Activated T-helper 1 cell treated with Interleukin-2 at 50 U/mL for 16 hours (primary cell): ENCODE results near the gene FADS1.

Experiments used
- DNase-seq: peaks from one replicate; pipeline ENCODE4 v3.0.0-alpha.2; 2020; ENCODE audit warnings: low read depth

Gene FADS1

GRCh38 chr11:61776561-61777075, 40.2 kb downstream of the FADS1 start:
- DNase-seq = peak; percentile 26

- DNase-seq = no peak
These were observed 40.9 kb downstream of the FADS1 start for GRCh38 chr11:61775606-61776554.

- no peak for DNase-seq
These were observed 41.7 kb downstream of the FADS1 start for GRCh38 chr11:61775106-61775505.

- no peak for DNase-seq
These were observed 42.4 kb downstream of the FADS1 start for GRCh38 chr11:61774411-61774810.

GRCh38 chr11:61773809-61774208, 43.0 kb downstream of the FADS1 start:
- no peak for DNase-seq

GRCh38 chr11:61773356-61773755, 43.4 kb downstream of the FADS1 start:
- no peak for DNase-seq

- no peak for DNase-seq
These were observed 44.8 kb downstream of the FADS1 start for GRCh38 chr11:61771985-61772455.

GRCh38 chr11:61771195-61771894, 45.5 kb downstream of the FADS1 start:
- no peak for DNase-seq

GRCh38 chr11:61769946-61770683, 46.7 kb downstream of the FADS1 start:
- no peak for DNase-seq

- no peak for DNase-seq
These were observed 47.5 kb downstream of the FADS1 start for GRCh38 chr11:61769169-61769920.

GRCh38 chr11:61768376-61769076, 48.3 kb downstream of the FADS1 start:
- DNase-seq = no peak

- no peak for DNase-seq
These were observed 50.4 kb downstream of the FADS1 start for GRCh38 chr11:61766353-61766841.

GRCh38 chr11:61765550-61766253, 51.1 kb downstream of the FADS1 start:
- DNase-seq = no peak

GRCh38 chr11:61764606-61765260, 52.1 kb downstream of the FADS1 start:
- no peak for DNase-seq

GRCh38 chr11:61763930-61764605, 52.7 kb downstream of the FADS1 start:
- no peak for DNase-seq

- DNase-seq = no peak
These were observed 54.0 kb downstream of the FADS1 start for GRCh38 chr11:61762798-61763197.

- no peak for DNase-seq
These were observed 54.6 kb downstream of the FADS1 start for GRCh38 chr11:61762223-61762615.

GRCh38 chr11:61761440-61762222, 55.2 kb downstream of the FADS1 start:
- no peak for DNase-seq
